GM18508 (cell line): ENCODE measurements around the gene PTPRM.
"Not testable (repeated sequence)": the region's sequence is repeated elsewhere in the genome, so short reads cannot be mapped to it uniquely, and the experiment has no call there.

Source experiments
- ATAC-seq: cut with Tn5 transposase; IDR thresholded peaks from one replicate; pipeline ENCODE4 v1.9.1; 2021; ENCODE audit warnings: moderate number of reproducible peaks; ENCODE audit not compliant: insufficient read depth, unreplicated experiment

PTPRM gene

DNA sequence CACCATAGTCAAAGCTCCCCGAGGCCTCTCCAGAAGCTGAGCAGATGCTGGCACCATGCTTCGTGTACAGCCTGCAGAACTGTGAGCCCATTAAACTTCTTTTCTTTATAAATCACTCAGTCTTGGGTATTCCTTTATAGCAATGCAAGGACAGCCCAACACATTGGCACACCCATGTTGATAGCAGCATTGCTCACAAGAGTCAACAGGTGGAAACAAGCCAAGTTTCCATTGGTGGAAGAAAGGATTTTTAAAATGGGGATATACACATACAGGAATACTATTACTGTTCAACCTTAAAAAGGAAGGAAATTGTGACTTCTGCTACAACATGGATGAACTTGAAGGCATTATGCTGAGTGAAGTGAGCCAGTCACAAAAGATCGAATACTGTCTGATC lies 855.3 kb downstream of the PTPRM start:
- no peak for ATAC-seq

DNA sequence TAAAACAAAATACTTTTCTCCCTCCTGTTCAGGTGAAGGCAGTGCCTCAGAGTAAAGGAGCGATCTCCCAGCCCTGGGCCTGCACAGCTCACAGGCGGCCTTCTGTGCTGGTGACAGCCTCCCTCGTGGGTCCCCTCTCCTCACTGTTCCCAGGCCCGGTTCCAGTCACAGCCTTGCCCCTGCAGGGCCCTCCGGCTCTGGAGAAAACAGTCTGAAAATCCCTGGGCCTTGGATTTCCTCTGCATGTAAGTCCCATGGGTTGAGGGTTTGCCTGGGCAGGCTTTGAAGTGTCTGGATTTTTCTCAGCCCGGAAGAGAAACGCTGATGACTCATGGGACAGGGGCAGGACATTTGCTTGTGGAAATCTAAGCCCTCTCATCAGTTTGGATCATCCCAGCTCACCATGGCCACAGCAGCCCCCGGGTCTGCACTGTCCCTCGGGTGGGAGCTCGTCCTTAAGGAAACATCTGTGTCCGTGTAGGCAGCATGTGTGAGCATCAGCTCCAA lies 856.0 kb downstream of the PTPRM start:
- no peak for ATAC-seq

DNA sequence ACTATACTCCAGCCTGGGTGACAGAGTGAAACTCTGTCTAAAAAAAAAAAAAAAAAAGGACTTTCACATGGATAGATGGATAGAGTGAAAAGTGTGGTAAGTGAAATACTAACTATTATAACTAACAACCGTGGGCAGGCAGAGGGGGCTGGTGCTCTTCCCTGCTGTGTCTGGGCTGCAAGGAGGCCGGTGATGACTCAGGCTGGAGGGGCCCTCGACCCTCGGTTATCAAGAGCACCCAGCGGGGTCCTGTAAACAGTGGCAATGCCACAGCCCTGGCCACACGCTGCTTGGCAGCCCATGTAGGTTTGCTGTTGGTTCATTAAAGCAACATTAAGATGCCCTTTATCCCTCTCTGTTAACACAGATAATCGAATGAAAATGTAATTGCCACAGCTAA lies 857.4 kb downstream of the PTPRM start:
- no peak for ATAC-seq

DNA sequence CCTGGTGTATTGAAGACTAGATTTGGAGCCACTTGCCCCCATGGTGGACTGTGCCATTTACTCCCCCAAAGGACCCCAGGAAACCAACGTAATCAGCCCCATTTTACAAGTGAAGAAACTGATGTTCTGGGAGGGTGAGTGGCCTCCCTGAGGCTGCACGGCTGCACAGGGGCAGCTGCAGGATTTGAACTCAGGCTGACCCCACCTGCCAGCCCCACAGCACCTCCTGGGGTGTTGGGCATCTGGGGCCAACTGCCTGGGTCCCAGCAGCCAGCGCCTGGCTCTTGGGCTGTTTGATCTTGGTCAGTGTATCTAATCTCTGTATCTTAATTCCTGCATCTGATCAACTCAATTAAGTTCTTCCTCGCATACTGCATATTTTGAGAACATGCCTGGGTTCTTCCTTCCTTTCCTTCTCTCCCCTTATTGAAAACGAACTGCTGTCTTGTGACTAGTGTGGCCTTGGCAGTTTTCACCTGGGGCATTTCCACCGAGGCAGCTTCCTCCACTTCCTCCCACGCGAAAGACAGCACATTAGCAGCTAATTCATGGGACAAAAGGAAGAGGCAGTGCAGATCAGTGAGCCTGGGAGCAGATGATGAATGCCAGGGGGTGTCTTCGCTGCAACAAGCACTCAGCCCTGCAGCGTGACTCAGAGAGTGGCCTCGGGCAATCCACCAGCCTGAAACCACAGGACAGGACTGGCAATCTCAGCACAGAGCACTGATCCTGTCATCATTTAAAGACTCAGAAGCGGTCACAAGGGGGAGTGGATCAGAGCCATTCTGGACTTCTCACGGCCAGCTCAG lies 858.0 kb downstream of the PTPRM start:
- no peak for ATAC-seq

DNA sequence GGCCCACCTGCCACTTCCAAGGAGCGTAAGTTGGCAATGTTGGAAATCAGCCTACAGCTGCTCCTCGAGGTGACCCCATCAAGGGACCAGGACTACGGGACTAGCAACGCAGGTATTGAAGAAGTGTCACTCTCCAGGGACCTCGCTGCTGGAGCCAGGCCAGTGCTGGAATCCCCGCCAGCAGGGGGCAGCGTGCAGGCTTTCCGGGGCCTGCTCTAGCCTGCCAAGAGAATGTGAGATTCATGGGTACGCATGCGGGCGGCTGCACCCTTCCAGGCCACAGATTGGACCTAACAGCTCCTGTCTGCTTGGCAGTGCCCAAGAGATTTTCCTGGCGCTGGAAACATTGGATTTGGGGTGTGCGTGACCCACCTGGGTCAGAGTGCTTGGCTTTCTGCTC lies 859.3 kb downstream of the PTPRM start:
- no peak for ATAC-seq

DNA sequence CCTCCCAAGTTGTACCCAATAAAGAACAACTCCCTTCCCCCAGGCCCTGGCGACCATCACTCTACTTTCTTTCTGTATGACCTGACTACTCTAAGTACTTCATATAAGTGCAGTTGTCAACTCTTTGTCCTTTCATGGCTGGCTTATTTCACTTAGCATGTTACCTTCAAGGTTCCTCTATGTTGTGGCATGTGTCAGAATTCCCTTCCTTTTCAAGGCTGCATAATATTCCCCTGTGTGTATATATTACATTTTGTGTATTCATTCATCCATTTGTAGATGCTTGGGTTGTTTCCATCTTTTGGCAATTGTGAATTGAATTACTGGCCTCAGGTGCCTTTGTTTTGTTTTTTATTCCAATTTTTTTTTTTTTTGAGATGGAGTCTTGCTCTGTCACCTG lies 860.2 kb downstream of the PTPRM start:
- no peak for ATAC-seq

DNA sequence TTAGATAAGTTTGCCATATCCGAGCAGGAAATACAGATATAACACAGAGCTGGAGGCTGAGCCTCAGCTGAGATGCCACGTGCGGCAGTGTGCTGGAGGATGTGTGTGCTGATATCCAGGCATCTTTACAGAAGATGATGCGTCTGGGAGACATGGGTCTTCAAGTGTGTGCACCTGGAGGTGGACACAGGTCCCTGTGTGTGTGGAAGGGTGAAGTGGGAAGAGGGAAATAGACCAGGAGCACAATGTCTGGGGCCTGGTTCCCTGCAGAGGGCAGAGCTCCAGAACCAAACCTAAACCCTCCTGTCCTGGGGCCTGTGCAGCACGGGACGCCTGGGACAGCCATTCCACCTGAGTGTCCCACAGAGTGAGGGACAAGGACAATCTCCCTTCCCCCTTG lies 861.8 kb downstream of the PTPRM start:
- ATAC-seq = no peak

DNA sequence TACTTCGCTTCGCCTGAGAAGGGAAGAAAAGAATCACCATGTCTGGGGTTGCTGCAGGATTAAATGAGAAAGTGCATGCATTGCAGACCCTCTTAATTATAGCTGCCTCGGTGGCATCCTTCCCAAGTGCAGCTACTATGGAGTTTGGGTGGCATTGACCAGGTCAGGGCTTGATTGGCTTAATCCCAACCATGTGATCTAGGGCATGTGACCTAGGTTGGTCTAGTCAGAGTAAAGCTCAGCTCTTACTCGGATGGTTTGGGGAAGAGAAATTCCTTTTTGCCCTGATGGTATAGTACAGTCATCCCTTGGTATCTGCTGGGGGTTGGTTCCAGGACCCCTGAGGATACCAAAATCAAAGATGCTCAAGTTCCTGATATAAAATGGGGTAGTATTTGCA lies 863.9 kb downstream of the PTPRM start:
- no peak for ATAC-seq

DNA sequence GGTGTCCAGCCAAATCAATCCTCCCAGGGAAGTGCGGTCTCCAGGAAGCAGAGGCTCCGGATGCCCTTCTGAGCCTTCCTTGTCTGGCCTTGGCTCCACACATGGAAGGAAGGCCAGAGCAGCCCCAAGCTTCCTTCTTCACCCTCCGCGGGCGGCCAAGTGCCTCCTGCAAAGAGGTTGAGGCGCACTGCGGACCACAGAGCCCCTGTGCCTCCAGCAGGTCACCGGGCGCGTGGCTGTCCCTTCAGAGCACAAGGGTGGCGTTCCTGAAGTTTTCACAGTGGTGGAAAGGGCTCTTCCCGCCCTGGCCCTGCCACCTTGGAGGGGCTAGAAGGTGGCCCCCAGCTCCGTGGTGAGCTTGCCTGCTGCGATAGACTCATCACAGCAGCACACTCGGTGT lies 866.2 kb downstream of the PTPRM start:
- no peak for ATAC-seq

DNA sequence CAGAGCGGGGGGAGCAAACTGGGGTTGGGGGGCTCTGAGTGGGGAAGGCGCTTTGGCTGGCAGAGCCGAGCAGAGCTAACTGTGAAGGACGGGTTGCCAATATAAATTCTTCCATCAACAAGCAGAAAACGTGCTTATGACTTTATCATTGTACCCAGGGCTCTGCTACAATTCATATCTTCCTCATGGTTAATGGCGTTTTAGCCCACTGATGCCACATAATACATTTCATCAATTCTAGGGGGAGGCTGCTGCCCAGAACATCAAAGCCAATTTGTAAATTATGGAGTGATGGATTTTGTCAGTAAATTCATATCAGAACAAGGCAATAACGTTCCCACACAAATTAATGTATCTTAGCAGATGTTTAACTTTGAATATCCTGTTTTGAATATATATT lies 866.7 kb downstream of the PTPRM start:
- no peak for ATAC-seq

DNA sequence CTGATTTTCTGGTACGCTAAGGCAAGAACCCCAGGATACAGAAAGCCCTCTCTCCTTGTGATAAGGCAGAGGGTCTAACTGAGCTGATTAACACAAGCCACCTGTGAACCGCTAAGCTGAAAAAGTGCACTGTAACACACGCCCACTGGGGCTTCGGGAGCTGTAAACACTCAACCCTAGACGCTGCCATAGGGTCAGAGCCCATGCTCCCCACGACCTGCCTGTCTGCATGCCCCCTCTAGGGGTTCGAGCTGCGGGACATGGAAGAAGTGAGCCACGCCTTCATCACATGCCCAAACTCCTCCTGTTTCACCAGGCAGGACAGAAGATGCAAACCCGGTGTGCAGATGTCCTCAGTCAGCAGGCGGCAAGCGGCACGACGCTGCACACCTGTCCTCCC lies 868.3 kb downstream of the PTPRM start:
- no peak for ATAC-seq

DNA sequence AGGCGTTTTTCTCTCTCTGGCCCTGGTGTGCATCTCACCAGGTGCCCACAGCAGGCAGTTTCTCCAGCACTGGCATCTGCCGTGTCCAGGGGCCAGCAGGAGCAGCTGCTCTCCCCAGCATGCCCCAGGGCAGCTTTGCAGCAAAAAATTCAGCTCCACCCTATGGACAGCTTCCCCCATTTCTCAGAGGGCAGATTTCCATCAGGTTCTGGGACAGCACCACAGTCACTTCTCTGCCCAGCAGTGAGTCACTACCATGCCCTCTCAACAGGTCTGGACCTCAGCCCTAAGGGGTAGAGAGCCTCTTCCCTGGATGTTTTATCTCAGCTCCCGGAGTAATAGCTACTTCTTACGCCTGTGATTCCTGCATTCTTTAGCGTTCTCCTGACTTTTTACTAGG lies 871.9 kb downstream of the PTPRM start:
- no peak for ATAC-seq

DNA sequence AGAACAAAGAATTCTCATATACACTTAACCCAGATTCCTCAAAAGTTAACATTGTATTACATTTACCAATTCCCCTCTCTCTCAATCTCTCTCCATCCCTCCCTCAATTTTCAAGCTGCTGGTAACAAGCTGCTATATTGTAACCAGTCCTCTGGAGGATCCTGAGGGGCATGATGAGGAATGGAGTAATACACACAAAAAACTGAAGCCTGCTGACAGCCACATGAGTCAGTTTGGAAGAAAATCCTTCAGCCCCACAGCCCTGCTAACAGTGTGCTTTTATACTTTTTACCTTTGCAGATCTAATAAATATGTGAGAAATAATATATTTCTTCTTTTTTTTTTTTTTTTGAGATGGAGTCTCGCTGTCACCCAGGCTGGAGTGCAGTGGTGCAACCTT lies 876.4 kb downstream of the PTPRM start:
- ATAC-seq = no peak

DNA sequence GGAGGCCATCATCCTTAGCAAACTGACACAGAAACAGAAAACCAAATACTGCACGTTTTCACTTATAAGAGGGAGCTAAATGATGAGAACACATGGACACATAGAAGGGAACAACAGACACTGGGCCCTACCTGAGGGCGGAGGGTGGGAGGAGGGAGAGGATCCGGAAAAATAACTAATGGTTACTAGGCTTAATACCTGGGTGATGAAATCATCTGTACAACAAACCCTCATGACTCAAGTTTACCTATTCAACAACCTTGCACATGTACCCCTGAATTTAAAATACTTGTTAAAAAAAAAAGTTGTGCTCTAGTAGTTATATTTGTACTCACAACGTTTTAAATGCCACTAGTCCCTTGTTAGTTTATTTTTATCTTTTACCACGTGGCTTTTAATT lies 879.8 kb downstream of the PTPRM start:
- ATAC-seq = not testable (repeated sequence)

DNA sequence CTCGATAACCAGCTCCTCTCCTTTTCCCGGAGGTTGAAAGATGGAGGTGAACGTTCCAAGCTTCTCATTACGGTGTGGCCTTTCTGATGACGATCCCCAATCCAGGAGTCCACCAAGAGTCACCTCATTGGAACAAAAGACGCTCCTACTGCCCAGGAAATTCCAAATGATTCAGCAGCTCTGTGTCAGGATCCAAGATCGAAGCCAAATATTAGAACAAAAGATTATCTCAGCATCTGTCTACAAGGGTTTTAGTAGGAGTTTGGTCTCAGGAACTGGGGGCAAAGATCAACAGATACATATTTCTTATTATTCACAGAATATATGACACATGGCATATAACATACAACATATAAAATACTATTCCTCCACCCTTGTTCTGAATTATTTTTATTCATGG lies 881.0 kb downstream of the PTPRM start:
- no peak for ATAC-seq

DNA sequence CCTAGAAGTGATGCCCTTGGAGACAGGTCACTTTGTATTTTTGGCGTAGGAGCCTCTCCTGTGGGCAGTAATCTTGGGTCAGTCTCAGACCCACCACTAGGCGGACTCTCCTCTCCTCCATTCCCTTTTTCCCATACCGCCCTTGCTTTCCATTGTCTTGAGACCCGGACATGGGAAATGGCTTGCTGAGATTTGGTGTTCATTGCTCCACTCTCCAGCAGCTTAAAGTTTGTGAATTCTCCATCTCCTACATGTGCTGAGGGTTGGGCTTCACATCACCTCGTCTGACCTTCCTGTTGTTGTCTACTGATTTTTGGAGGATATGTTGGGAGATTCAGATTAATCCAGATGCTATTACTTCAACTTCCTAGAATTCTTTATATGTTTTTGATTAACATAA lies 882.9 kb downstream of the PTPRM start:
- no peak for ATAC-seq

DNA sequence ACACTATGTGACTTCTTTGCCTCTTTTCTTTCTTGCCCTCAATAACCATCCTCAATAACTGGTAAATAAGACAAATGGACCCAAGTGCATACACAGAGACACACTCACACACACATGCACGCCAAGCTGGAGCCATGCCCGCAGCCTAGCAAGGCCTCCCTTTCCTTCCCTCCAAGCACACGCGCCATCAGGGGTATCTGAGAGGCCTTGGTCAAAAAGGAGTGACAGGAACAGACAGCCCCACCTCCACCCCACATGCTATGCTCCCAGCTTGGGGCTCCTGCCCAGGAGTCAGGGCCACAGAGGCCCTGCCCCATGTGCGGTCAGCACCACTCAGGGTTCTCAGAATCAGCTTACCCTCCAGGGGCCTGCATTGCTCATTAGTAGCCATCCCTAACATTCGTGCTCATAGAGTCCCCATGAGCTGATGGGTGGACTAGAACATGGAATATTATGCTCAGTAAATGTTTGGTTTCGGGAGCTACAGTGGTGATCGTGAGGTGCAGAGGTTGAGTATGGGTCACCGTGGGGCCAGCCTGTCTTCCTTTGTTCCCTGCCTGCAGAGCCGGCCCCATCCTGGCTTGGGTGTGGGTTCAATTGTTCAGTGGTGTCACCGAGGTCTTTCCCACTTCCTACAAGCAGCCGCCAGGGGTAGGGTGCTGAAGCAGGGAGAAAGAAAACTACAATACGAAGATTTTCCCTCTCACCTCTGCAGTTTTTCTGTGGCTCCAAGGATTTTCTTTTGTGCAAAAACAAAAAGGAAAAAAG lies 884.0 kb downstream of the PTPRM start:
- ATAC-seq = no peak

DNA sequence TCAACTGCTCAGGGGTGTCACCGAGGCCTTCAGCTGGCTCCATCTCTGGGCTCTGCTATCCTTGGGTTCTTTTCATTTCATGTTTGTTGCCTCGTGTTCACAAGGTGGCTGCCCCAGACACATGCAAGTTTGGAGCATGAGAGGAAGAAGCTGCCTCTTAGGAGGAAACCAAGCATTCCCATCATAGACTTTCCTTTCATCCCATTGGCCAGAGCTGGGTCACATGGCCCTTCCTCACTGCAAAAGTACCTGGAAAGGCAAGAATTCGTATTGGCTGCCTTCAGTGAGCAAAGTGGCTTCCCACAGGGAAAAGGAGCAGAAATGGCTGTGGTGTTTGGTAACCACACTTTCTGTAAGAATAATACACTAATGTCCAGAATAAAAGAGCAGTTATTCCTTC lies 886.4 kb downstream of the PTPRM start:
- no peak for ATAC-seq

DNA sequence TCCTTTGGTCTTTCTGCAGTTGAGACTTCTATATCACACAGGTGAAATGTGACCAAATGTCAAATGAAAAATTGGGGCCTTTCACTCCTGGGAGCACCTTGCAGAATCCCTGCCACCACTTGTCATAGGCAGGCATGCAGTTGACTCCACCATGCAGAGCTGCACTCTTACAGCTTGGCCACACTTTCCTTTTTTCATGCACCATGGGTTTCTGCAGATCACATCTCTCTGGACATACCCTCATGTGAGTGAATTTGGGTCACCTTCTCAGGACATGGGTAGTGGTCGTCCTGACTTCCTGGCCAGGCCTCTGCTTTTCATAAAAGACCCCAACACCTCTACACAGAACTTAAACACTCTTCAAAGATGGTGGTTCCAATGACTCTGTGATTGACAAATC lies 887.0 kb downstream of the PTPRM start:
- no peak for ATAC-seq

DNA sequence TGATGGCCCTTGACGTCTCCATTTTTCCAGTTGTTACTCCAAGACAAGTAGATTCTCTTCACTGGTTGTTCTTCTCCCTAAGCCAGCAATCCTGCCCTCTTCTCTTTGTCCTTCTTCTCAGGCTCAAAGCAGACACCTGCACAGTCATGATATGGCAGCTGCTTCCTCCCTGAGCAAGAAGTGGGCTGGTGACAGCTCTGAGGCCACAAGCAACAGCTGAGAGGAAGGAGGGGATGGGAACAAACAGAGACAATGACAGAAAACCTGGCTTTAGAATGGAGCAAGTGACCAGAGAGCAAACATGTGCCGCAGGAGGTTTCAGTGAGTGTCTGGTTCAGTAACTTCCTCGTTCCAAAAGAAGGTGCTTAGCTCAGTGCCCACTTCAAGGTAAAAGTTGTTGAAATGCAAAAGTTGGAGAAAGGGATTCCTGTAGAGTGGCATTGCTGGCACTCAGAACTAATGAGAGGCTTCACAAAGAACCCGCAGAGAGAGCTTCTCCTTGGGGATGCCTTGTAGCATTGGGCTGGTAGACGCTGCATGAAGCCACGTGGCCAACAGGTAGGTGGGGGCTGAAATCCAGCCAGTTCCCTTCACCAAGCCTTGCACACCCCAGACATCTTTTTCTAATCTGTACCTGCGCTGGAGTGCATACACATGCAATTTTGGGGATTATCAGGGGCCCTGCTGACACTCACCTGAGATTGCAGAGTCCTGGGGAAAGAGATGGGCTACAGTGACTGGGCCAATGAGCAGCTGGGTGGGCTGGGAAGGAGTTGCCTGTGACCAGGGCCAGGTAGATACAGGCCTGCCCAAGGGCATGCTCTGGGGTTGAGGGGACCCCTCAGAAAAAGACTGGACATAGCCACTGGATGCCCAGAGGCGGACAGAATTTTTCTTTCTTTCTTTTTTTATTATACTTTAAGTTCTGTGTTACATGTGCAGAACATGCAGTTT lies 888.8 kb downstream of the PTPRM start:
- no peak for ATAC-seq
